Subcutaneous abdominal adipose tissue (tissue), 5 donors: ENCODE results near the gene DHRSX.
"Not testable (repeated sequence)": the region's sequence is repeated elsewhere in the genome, so short reads cannot be mapped to it uniquely, and the experiment has no call there.

ENCODE experiments used
- H3K27ac ChIP-seq: one replicate; pipeline ENCODE4 v1.7.0; 2013; ENCODE audit warnings: low read depth, mild to moderate bottlenecking, inconsistent platforms, low read length, moderate library complexity
- H3K27me3 ChIP-seq, 5 donors: one replicate each; pipeline ENCODE4 v1.7.0; 2013; ENCODE audit warnings: low read length in 5 of 5, inconsistent platforms in 1 of 5; ENCODE audit not compliant: control insufficient read depth in 5 of 5, insufficient read depth in 4 of 5
- H3K36me3 ChIP-seq, 5 donors: one replicate each; pipeline ENCODE4 v1.7.0; 2013; ENCODE audit warnings: low read length in 5 of 5; ENCODE audit not compliant: control insufficient read depth in 5 of 5, insufficient read depth in 5 of 5
- H3K4me1 ChIP-seq, 5 donors: one replicate each; pipeline ENCODE4 v1.7.0; 2013; ENCODE audit warnings: low read length in 5 of 5, mild to moderate bottlenecking in 3 of 5, moderate library complexity in 1 of 5; ENCODE audit not compliant: control insufficient read depth in 5 of 5, insufficient read depth in 5 of 5
- H3K4me3 ChIP-seq, 5 donors: one replicate each; pipeline ENCODE4 v1.7.0; 2013; ENCODE audit warnings: low read length in 5 of 5, low read depth in 1 of 5
- H3K9ac ChIP-seq, 5 donors: one replicate each; pipeline ENCODE4 v1.7.0; 2013; ENCODE audit warnings: low read length in 5 of 5, mild to moderate bottlenecking in 4 of 5, moderate library complexity in 3 of 5
- H3K9me3 ChIP-seq, 5 donors: one replicate each; pipeline ENCODE4 v1.7.0; 2013; ENCODE audit warnings: low read length in 5 of 5; ENCODE audit not compliant: control insufficient read depth in 5 of 5
- donor health status: healthy.
- donor health status: healthy.
- donor health status: healthy.
- donor health status: healthy.
- donor health status: healthy.

DHRSX gene

DNA sequence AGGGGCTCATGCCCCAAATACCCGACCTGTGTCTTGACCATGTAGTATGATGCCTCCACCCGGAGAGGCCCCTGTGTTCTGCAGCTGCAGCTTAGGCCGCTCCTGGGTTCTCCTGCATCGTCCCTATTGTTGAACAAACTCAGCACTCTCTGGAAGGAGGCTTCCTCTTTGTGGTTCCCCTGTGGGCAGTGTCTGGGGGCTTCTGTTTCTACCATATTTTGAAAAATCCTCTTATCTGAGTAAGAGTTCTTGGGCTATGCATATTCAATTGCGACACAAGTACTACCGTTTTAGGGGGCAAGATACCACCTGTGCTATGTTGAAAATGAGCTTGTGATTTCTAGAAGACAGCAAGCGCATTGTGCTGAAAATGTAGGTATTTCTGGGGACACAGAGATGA, 276.6 kb downstream of the DHRSX start:
- Histone ChIP-seq H3K4me1 (no peaks in the 10 kb centered on the region), H3K4me3 (no peak overlapping the region)

DNA sequence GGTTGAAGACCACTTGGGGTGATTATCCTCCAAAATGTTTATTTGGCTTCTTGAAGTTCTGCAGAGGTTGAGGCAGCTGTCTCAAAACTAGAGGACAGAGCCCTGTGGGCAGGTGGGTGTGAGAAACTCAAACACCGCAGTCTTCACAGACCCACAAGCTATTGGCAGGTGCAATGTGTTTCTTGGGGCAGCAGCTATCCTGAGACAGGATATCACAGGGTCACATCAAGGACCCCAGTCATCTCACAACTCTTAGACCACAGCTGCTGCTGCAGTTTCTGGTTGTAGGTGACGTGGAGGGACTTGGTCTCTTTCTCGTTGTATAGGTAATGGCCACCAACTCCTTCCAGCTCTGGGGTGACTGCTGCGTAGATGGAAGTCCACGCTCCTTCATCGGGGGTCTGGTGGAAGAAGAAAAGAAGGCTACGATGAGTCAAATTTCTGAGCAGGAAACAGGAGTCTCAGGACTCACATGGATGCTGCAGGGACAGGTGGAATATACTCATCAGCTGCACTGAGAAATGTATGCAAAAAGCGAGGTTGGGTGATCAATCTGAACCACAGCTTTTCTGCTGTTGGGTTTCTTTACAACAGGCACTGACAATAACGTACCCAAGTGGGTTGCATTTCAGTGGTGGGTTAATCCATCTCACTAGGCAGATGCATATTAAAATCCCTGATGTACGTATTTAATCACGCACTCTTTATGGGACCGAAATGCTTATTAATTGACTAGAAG, 279.8 kb downstream of the DHRSX start:
- Histone ChIP-seq H3K27me3 (no peaks in the 10 kb centered on the region), H3K9me3 (peaks cover 13 to 36% (median 32%) of the 10 kb centered on the region in 5 donors), H3K36me3 (peaks cover 6 to 36% (median 20%) of the 10 kb centered on the region in 5 donors), H3K4me3 (peak overlapping the region in 2 of 5 donors; percentile 2 to 8), H3K27ac (no peak overlapping the region), H3K9ac (no peak overlapping the region), H3K4me1 (no peaks in the 10 kb centered on the region)

More for the DNA sequence above, 276.6 kb downstream of the DHRSX start:
- Histone ChIP-seq H3K36me3 (peaks cover 6 to 41% (median 24%) of the 10 kb centered on the region in 5 donors), H3K27ac (no peak overlapping the region), H3K9me3 (peaks cover 8 to 24% (median 17%) of the 10 kb centered on the region in 5 donors), H3K27me3 (no peaks in the 10 kb centered on the region), H3K9ac (no peak overlapping the region)

DNA sequence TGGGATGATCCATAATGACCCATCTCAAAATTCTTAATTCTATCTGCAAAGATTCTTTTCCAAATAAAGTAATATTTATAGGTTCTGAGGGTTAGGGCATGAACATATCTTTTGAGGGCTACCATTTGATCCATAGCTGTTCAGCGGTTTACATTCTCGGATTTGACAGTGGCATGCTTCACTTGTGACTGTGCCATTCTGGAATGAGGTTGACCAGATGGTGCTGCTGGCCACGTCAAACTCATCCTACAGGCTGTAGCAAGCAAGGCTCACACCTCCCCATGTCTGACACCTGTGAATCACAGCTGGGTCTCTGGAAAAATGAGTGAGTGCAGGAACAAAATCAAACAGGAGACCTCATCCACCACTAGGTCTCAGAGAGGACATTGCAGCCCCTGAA, 280.5 kb downstream of the DHRSX start:
- Histone ChIP-seq H3K9me3 (peaks cover 13 to 36% (median 32%) of the 10 kb centered on the region in 5 donors), H3K4me3 (no peak overlapping the region), H3K27me3 (no peaks in the 10 kb centered on the region), H3K36me3 (peaks cover 6 to 36% (median 20%) of the 10 kb centered on the region in 5 donors), H3K27ac (no peak overlapping the region), H3K9ac (no peak overlapping the region), H3K4me1 (no peaks in the 10 kb centered on the region)

DNA sequence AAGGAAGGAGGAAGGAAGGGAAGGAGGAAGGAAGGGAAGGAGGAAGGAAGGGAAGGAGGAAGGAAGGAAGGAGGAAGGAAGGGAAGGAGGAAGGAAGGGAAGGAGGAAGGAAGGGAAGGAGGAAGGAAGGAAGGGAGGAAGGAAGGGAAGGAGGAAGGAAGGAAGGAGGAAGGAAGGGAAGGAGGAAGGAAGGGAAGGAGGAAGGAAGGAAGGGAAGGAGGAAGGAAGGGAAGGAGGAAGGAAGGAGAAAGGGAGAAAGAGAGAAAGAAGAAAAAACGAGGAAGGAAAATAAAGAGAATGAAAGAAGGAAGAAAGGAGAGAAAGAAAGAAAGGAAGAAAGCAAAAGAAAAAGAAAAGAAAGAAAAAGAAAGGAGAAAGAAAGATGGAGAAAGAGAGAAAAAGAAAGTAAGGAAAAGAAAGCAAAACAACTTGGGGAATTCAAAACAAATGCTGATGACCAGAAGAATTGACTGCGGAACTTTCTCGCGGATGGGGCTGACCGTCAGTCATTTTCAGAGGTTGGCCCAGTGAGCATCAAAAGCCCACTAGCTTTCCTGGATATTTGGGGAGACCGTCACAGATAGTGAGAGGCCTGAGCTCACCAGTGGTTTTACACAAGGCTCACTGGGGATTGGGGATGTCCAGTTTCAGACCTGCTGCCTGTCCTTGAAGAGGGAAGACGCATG, 286.5 kb downstream of the DHRSX start:
- not testable (repeated sequence) for H3K4me3 ChIP-seq, H3K4me1 ChIP-seq, H3K27me3 ChIP-seq, H3K27ac ChIP-seq, H3K9ac ChIP-seq, H3K36me3 ChIP-seq
- peaks cover 5 to 29% (median 16%) of the 10 kb centered on the region in 5 donors for H3K9me3 ChIP-seq

DNA sequence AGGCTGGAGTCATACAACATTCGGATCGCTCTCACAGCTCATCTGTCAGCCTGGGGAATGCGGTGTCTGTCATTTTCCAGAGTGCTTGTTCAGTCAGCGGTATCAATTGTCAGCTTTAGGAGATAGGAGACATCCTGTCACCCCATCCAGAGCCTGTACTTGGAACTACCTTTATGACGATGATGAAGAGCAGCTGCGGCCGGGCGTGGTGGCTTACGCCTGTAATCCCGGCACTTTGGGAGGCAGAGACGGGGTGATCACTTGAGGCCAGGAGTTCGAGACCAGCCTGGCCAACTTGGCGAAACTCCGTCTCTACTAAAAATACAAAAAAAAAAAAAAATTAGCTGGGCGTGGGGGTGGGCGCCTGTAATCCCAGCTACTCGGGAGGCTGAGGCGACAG, 289.1 kb downstream of the DHRSX start:
- not testable (repeated sequence) for H3K4me3 ChIP-seq, H3K27ac ChIP-seq, H3K9ac ChIP-seq, H3K27me3 ChIP-seq, H3K4me1 ChIP-seq, H3K36me3 ChIP-seq
- H3K9me3 ChIP-seq, result peaks cover 0 to 12% (median 0%) of the 10 kb centered on the region in 5 donors

DNA sequence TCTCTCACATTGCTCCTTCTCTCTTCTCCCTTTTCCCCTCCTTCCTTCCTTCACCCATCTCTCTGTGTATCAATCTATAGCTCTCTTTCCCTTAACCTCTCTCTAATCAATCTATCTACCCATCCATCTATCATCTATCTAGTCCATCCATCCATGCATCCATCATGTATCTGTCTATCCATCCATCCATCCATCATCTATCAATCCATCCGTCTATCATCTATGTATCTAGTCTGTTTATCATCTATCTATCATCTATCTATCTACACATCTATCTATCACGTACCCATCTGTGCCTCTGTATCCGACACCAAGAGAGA, 307.5 kb downstream of the DHRSX start:
- Histone ChIP-seq H3K27ac (no peak overlapping the region), H3K27me3 (no peaks in the 10 kb centered on the region), H3K4me3 (no peak overlapping the region), H3K9ac (no peak overlapping the region), H3K9me3 (peaks cover 0 to 9% (median 4%) of the 10 kb centered on the region in 5 donors), H3K4me1 (no peaks in the 10 kb centered on the region), H3K36me3 (no peaks in the 10 kb centered on the region)

DNA sequence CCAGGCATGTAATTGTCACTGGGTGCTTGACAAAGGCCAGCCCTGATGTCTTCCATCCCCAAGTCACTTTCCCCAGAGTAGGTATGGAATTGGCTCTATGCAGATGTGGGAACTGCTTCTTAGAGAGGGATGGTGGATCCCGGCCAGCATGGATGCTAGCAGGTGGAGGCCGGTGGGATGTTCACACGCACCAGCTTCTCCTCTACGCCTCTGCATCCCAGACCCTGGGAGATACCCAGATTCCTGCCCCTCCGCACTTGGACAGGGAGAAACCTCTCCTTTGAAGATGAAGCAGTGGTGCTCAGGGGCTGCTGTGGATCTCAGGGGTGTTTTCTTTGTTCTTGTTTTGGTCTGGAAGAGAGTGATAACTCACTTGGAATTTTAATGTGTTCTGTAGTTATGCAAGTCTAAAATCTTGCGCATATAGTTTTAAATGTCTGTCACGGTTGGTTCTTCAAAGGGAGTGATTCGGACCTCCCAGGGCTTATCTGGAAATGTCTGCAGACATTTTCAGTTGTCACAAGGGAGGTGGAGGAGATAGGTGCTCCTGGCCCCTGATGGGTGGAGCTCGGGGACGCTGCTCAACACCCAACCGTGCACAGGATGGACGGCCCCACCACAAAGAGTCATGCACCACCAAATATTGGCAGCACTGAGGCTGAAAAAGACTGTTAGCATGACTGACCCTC, 308.0 kb downstream of the DHRSX start:
- Histone ChIP-seq H3K9me3 (peaks cover 0 to 9% (median 4%) of the 10 kb centered on the region in 5 donors), H3K27me3 (no peaks in the 10 kb centered on the region), H3K27ac (no peak overlapping the region), H3K36me3 (no peaks in the 10 kb centered on the region), H3K4me1 (no peaks in the 10 kb centered on the region), H3K9ac (no peak overlapping the region), H3K4me3 (no peak overlapping the region)

DNA sequence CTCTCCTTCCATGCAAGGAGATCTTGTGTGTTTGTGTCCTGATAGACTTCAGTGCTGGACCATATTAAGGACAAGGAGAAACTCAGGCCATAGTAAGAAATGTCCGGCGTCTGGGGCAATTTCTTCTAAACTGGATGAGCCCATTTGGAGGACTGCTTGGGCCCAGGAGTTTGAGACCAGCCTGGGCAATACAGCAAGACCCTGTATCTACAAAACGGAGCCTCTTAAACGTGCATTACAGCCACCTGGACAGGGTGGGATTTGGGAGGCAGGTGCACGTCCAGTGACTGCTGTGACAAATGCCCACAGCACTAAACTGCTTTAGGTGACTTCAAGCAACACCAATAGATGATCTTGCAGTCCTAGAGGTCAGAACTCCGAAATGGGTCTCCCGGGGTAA, 311.9 kb downstream of the DHRSX start:
- Histone ChIP-seq H3K27me3 (no peaks in the 10 kb centered on the region), H3K4me3 (no peak overlapping the region), H3K27ac (no peak overlapping the region), H3K9ac (no peak overlapping the region), H3K9me3 (peaks cover 0 to 19% (median 4%) of the 10 kb centered on the region in 5 donors), H3K4me1 (no peaks in the 10 kb centered on the region), H3K36me3 (no peaks in the 10 kb centered on the region)

DNA sequence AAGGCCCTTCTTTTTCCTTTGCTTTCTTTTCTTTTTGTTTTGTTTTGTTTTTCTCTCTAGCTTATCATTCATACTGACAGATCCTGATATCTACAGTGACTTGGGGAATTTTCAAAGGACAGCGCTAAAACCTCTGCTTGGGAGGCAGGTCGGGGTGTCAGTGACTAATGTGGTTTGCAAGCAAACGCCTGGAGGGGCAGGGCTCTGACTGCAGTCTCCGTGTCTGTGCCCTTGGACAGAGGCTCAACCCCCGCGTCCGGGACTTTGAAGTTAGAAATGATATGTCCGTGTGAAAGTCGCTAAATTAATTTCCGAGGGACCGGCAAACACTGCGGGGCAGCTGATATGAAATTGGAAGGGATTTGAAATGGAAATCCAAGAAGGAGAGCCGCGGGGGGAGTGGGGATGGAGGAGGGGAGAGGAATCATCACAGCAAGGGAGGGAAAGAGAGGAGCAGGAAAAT, 312.4 kb downstream of the DHRSX start:
- Histone ChIP-seq H3K9me3 (peaks cover 0 to 19% (median 4%) of the 10 kb centered on the region in 5 donors), H3K27me3 (no peaks in the 10 kb centered on the region), H3K9ac (no peak overlapping the region), H3K27ac (no peak overlapping the region), H3K4me3 (no peak overlapping the region), H3K36me3 (no peaks in the 10 kb centered on the region), H3K4me1 (no peaks in the 10 kb centered on the region)
